ENCODE data around the gene ERGIC1.
"Not testable (repeated sequence)": the region's sequence is repeated elsewhere in the genome, so short reads cannot be mapped to it uniquely, and the experiment has no call there.

Gene ERGIC1

GRCh38 chr5:172858511-172858989 is 24.5 kb downstream of the ERGIC1 start:
- TF ChIP-seq CTCF (IDR thresholded peaks at IDR 0.05; ENCODE audit: low read depth, low read length), result no peak
- DNase-seq (ENCODE audit: extremely low read depth, low read depth), result no peak

DNA sequence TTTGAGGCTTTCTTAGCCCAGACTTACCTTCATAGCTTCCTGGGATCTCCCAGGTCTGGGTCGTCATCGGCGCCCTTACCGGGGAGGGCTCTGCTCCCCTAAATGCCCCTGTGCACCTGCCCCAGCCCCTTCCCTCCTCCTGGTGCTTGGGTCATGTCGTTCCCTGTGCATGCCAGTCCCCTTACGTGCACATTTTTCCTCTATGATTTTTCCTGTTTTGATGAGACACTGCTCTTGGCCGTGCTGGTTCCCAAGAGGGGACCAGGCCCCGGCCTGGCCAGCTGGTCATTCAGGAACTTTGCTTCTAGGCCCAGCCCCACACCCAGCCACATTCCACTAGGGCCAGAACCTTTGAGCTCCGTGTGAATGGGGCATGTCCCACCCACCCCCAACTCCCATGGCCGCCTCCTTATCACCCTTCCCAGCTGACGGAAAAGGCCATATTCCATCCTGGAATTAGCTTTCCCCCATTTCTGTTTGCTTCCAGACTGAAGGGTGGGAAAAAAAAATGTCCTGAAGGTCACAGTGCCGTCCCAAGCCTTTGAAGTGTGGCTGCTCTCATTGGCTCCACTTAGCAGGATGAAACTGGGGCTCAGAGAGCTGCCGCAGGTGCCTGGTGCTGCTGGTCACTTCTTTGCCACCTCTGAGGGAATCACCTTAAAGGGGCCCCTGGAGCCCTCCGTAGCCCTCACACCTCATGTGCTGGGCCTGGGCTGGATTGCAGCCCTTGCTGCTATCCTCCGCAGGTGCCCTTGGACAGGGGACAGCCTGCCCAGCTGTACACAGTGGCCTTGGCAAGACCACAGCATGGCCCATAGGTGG is 25.1 kb downstream of the ERGIC1 start:
- no peak for TF ChIP-seq CTCF (IDR thresholded peaks at IDR 0.05; ENCODE audit: low read depth, low read length)
- no peak for DNase-seq (ENCODE audit: extremely low read depth, low read depth)

DNA sequence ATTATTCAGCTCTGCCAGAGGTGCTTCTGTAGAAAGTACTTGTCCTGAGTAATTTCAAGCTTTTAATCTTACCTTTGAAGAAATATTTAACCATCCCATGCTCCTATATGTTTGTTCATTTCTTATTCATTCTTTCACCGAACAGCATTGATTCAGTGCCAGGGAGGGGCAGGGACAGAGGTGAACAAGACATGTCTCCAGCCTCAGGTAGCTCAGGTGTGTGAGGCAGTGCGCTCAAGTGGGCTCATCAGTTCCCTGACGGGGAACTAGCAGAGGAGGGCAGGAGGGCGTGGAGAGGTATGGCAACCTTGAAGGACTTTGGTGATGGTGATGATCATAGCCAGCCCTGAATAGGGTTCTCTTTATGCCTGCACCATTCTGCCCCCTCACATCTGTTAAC is 25.9 kb downstream of the ERGIC1 start:
- TF ChIP-seq CTCF (IDR thresholded peaks at IDR 0.05; ENCODE audit: low read depth, low read length), result no peak
- no peak for DNase-seq (ENCODE audit: extremely low read depth, low read depth)

DNA sequence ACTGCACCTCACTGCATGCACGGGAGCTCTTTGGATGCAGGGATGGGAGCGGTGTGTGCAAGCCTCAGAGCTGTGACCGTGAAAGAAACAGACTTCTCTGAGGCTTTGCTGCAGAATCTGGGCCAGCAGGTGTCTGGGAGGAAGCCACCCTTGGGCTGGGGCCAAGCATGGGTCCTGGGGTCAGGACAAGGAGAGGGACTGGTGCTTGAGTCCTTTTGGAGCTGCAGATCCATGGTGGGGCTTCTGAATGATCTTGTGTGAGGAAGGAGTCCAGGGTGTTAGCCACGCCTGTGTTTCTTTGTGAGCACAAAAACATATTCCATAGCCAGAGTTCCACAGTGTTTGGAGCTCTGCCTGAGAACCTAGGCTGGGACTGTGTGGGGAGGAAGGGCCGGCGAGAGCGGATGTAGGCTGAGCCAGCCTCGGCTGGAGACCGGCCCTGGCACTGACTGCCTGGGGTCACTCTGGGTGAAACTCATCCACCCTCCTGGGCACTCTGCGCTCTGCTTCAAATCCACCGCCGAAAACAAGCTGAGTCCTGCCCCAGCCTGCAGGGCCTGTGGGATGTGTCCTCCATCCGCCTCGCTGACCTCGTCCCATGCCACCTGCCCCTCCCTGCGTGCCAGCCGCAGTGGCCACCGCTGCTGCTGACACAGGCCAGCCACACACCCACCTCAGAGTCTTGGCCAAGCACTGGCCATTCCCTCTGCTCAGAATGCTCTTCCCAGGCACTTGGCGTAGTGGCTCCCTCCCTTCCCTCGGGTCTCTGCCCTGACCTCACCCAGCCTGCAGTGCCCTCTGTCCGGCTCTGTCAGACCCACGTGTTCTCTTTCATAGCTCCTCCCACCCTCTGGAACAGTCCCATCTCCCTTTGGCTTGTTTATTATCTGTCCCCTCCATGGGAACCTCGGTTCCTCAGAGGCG is 26.7 kb downstream of the ERGIC1 start:
- no peak for TF ChIP-seq CTCF (IDR thresholded peaks at IDR 0.05; ENCODE audit: low read depth, low read length)
- no peak for DNase-seq (ENCODE audit: extremely low read depth, low read depth)

DNA sequence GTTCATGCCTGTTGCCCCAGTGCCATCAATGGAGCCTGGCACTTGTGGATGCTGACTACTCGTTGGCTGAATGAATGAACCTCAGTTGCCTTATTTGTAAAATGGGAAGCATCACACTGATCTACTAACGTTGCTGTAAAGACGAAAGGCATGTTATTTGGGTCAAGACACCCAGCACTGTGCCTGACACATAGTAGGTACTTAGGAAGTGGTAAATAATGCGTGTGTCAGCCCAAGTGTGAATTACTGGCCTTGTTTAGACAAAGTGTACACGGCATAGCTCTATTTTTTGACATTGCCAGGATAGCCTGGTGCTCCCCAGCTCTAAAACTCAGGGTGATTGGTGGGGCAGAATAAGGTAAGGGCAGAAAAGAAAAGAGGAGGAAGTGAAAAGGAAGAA is 27.4 kb downstream of the ERGIC1 start:
- no peak for DNase-seq (ENCODE audit: extremely low read depth, low read depth)
- no peak for TF ChIP-seq CTCF (IDR thresholded peaks at IDR 0.05; ENCODE audit: low read depth, low read length)

DNA sequence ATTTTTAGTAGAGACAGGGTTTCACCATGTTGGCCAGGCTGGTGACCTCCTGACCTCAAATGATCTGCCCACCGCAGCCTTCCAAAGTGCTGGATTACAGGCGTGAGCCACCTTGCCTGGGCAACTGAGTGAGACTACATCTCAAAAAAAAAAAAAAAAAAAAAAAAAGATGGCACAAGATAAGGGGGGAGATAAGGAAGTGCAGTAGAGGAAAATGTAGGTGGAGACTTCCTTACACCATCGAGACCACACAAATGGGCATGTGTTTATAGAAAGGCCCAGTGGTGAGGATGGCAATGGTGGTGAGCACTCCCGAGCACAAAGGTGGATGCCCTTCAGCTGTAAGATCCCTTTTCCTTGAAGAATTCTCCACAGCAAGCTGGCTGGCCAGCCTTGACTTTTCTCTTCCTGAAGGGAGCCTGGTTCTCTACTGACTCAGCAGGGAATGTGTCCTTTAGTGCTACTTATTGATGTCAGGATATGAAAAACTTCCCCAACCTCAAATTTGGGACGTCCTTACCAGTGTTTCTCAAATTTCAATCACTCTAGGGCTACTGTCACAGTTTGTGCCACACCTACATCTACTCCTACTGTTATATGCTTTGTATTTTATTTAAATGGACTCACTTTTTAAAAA is 28.2 kb downstream of the ERGIC1 start:
- no peak for TF ChIP-seq CTCF (IDR thresholded peaks at IDR 0.05; ENCODE audit: low read depth, low read length)
- no peak for DNase-seq (ENCODE audit: extremely low read depth, low read depth)

DNA sequence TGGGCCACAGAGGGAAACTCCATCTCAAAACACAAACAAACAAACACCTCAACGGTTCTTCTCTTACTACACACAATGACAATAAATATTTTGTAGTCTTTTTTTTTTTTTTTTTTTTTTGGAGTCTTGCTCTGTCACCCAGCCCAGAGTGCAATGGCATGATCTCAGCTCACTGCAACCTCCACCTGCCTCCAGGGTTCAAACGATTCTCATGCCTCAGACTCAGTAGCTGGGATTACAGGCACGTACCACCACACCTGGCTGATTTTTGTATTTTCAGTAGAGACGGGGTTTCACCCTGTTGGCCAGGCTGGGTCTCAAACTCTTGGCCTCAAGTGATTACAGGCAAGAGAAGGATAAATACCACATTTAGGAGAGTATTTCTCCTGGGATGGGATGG is 30.1 kb downstream of the ERGIC1 start:
- not testable (repeated sequence) for DNase-seq (ENCODE audit: extremely low read depth, low read depth)
